ENCODE data around the gene DNMT3B.

DNA sequence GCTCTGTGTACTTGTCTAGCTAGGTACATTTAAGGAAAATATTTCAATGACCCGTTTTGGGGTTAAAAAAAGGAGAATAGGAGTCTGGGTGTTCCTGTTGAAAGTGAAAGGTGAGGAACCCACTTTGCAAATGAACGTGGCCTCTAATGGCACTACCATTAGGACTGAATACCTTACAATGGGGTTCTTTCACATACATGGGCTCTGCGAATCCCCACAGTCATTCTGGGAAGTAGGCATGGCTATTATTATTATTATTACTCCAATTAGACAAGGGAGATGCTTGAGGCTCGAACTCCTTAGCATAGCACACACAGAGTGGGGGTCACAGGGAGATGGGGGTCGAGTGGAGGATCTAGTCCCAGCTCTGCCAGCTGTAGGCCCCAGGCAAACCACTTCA is 6.0 kb upstream of the DNMT3B start:
- TF ChIP-seq CTCF (IDR thresholded peaks at IDR 0.05; ENCODE audit: insufficient read depth, low read length, poor library complexity, severe bottlenecking) (no peak), EZH2phosphoT487 (conservative IDR thresholded peaks at IDR 0.05; ENCODE audit: low read length) (no peak)
